ENCODE results near the gene GNA15.

Gene GNA15

DNA sequence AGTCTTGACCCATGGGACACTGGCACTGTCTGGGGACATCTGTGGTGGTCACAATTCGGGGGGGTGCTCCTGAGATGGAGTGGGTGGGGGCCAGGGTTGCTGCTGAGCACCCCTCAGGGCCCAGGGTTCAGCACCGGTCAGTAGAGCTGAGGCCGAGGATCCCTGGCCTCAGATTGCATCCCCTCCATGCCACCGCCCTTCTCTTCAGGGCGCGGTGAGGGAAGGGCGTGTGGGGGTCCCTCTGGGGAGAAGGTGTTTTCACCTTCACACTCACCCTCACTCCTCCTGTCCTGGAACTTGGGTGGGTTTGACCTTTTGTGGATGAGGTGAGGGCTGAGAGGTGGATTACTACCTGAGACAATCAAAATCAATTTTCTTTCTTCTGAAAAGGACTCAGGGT, 28.2 kb upstream of the GNA15 start:
- no peak for DNase-seq

GRCh38 chr19:3108775-3109174, 27.1 kb upstream of the GNA15 start:
- peak; percentile 78 for DNase-seq

DNA sequence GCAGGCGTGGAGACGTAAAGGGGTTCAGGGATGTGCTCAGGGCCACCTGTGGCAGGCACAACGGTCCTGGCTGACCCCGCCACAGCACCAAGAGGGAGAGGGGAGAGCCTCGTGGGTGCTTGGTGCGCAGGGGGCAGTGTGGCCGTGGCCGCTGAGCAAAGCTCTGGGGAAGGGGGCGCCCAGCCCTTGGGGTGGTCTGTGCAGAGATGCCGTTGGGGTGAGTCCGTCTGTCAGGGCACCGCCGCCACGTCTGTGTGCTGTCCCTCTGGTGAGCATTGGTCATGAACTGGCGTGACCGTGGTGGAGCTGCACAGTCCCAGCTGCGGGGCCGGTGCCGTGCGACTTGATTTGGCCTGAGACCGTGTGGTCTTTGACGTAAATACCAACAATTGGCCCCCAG, 26.3 kb upstream of the GNA15 start:
- DNase-seq, result no peak

GRCh38 chr19:3110126-3110825, 25.6 kb upstream of the GNA15 start:
- DNase-seq, result no peak

- DNase-seq, result no peak
Observed at GRCh38 chr19:3111586-3112247, 24.1 kb upstream of the GNA15 start.

DNA sequence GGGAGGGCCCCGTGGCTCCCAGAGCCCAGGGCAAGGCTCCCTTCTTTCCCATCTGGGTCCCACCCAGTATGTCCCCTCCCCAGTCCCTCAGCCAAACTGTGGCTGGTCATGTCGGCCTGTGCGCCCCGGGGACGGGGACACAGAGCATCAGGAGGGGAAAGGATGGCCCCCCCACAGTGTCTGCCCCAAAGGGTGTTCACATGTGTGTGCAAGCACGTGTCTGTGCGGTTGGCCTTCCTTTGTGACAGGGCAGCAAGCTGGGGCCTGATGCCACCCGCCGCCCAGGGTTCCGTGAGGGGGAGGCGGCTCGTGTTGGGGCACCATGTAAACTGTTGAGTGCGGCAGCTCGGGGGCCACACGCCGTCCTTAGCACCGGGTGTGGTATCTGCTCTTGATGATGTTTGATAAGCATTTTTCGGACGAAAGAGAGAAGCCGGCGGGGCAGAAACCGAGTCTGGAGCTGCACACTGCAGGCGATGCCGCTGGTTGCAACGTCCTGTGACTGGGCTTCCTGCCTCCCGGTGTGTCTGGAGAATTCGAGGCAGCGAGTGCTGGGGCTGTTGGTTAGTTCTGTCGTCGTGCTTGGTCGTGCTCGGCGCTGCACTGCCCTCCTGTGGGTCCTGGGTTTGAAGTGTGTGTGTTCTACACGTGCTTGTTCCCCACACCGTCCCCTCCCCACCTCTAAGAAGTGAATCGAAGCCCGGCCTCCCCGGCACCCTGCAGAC, 23.3 kb upstream of the GNA15 start:
- DNase-seq, result no peak

DNA sequence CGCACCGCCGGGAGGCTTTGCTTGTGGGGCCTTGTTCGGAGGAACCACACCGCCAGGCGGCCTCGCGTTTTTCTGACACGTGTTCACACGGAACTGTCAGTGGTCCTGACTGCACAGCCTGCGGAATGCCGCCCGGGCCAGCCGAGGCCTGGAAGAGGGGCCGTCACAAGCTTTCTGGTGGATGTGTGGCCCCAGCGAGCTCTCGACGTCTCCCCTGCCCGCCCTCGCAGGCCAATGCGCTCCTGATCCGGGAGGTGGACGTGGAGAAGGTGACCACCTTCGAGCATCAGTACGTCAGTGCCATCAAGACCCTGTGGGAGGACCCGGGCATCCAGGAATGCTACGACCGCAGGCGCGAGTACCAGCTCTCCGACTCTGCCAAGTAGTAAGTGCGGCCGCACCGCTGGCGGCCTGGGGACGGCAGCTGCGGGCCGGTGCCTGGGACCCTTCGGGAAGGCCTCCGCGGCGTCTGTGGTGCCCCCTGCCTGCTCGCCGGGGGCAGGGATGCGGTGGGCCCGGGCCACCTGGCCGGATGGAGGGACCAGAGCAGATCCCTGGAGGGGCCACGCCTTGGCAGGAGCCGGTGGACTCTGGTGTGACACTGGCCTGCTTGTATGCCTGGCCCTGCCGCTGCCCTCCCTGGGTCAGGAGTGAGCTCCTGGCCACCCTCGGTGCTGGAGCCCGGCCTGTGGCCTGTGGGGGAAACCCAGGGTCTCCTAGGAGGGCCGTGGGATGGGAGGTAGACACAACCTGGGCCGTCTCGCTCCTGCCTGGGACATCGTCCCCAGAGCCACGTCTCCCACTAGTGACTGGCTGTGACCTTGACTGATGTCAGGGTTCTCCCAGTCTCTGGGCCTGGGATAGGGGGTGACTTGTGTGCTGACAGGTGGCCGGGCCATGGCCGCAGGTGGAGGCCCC, 22.5 kb upstream of the GNA15 start:
- no peak for DNase-seq

- DNase-seq, result no peak
Observed at GRCh38 chr19:3114018-3114726, 21.7 kb upstream of the GNA15 start.

DNA sequence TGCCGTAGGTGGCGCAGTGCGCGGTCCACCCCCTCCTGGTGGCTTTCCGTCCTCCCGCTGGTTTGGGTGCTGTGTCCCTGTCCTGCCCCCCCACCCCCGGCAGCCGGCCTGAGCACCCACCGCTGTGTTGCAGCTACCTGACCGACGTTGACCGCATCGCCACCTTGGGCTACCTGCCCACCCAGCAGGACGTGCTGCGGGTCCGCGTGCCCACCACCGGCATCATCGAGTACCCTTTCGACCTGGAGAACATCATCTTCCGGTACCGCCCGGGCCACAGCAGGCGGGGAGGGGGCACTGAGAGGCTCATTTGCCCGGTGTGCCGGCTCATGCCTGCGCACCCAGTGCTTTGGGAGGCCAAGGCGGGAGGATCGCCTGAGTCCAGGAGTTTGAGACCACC, 21.0 kb upstream of the GNA15 start:
- DNase-seq, result no peak

- DNase-seq, result no peak
Observed at GRCh38 chr19:3115411-3115810, 20.4 kb upstream of the GNA15 start.

DNA sequence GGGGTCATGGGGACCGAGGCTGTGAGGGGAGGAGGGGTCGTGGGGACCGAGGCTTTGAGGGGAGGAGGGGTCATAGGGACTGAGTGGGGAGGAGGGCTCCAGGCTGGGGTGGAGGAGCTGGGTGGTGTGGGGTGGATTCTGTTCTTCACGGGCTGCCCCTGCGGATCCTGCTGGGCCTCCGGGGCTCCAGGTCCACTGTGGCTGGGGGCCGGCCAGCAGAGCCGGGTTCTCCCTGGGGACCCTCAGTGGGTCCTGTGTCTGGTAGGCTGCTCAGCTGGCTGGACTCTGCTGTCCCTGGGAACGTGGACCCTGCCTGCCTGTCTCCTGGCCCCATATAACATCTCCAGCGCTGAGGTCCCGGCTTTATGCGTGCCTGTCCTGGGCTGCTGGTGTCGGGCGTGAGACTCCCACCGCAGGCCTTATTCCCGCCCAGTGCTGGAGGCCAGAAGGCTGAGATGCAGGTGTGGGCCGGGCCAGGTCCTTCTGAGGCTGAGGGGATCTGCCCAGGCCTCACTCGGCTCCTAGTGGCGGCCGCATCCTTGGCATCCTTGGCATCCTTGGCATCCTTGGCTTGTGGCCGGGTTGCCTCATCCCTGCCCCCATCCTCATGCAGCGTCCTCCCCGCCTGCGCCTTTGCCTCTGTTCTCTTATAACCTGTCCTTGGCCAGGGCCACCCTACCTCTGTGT, 19.8 kb upstream of the GNA15 start:
- DNase-seq, result no peak

DNA sequence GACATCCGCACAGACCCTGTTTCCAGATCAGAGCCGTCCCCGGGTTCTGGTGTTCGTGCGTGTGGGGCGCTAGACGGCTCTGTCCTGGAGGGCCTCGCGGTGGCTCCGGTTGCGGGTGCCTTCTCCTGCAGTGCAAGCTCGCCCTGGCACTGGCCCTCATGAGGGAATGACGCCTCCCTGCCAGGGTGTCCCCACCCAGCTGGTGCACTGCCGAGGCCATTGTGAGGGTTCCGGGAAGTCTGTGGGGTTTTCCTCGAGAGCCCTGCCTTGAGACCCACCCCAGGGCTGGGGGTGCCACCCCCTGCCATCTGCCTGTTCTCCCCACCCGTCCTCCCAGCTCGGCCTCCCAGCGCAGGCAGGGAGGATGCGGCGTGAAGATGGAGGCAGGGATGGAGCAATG, 19.2 kb upstream of the GNA15 start:
- no peak for DNase-seq

GRCh38 chr19:3117716-3118115, 18.1 kb upstream of the GNA15 start:
- DNase-seq, result no peak

DNA sequence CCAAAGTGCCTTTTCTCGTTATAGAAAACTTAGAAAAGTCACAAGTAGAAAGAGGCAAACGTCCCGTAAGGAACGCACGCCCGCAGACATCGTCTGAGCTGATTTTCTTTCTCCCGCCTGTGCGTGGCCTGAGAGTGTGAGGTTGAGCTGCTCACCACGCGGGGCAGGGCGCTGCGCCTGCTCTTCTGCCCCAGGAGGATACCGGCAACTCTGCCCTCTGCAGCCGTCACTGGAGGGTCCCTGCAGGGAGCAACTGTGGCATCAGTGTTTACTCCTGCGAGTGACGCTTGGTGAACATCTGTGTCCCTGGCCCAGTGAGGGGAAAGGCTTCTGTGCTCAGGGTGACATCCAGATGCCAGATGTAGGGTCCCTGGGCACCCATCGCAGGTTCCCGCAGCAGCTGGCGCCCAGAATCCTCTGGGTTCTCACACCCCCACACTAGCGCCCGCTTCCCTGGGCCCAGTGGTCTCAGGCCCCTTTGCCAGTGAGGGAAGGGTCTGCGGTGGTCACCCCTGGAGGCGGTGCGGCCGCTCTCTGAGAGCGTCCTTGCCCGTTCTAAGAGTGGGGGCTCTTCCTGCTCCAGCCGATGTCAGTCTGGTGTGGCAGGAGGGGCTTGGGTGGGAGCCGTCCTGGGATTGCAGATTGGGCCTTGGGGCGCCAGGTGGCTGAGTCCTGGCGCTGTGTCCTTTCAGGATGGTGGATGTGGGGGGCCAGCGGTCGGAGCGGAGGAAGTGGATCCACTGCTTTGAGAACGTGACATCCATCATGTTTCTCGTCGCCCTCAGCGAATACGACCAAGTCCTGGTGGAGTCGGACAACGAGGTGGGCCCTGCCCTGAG, 17.4 kb upstream of the GNA15 start:
- DNase-seq, result no peak

DNA sequence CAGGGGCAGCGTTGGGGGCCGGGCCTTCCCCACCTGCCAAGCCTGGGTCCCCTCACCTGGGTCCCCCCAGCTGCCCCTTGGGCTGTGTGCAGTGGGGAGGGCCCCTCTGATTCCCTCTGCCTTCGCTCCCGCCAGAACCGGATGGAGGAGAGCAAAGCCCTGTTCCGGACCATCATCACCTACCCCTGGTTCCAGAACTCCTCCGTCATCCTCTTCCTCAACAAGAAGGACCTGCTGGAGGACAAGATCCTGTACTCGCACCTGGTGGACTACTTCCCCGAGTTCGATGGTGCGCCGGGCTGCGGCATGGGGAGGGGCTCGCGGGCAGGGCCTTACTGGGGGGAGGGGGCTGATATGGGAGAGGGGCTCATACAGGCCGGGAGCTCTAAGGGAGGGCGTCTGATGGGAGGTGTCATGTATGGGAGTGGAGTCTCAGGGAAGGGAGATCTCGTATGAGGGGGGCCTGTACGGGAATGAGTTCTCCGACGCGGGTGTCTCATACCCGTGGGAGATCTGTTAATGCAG, 16.7 kb upstream of the GNA15 start:
- no peak for DNase-seq

DNA sequence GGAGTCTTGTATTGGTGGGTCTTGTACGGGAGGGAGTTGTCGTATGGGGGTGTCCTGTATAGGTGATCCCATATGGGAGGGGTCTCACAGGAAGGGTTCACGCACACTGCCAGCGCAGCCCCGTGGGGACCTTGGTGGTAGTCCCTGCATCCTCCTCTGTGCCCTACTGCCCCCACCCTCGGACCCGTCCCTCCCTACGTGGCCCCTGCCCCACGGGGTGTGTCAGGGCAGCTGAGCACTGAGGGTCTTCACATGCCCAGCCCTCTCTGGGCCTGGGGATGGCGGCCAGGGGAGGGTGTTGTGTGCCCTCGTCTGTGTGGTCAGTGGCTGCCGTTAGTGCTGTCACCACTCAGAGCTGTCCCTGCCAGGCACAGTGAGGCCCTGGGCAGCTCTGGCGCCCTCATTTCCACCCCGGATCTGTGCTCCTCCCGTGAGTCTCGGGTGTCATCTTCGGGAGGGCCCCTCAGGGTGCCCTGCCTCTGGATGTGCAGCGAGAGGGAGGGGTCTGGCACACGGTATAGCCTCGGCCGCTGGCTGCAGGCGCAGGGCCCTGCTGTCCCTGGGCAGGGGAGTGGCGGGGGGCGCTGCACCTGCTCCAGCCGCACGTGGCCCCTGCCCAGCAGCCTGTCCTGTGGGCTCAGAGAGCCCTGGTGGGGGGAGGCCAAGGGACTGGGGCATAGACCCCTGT, 16.0 kb upstream of the GNA15 start:
- DNase-seq, result no peak

DNA sequence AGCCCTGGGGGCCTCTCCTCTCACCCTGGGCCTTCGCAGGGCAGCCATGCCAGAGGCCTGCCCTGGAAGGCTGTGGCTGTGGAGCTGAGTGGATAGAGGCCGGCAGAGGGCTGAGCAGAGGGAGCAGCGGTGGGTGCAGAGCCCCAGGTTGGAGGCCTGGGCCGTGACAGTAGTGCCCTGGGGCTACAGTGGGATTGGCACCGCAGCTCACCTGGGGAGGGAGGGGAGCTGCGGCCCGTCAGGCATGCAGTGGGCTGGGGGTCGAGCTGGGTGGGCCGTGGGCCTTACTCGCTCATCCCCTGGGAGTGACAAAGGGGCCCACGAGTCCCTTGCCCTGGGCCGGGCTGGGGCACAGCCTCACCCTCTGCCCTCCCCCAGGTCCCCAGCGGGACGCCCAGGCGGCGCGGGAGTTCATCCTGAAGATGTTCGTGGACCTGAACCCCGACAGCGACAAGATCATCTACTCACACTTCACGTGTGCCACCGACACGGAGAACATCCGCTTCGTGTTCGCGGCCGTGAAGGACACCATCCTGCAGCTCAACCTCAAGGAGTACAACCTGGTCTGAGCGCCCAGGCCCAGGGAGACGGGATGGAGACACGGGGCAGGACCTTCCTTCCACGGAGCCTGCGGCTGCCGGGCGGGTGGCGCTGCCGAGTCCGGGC, 15.1 kb upstream of the GNA15 start:
- no peak for DNase-seq

DNA sequence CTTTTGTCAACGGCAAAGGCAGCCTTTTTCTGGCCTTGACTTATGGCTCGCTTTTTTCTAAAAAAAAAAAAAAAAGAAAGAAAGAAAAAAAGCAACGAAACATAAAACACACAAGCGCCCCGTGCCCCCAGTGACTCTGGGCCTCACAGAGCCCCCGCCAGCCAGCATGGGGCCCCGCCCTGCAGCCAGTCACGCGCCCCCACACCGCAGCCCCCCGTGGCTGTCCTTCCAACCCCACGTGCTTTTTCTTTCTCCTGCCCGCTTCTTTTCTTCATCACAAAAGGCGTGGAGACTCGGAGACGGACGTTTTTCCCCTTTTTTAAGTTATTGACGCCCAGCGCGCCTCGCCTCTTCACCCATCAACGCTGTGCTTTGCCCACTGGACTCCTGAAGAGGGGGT, 14.4 kb upstream of the GNA15 start:
- DNase-seq, result no peak

DNA sequence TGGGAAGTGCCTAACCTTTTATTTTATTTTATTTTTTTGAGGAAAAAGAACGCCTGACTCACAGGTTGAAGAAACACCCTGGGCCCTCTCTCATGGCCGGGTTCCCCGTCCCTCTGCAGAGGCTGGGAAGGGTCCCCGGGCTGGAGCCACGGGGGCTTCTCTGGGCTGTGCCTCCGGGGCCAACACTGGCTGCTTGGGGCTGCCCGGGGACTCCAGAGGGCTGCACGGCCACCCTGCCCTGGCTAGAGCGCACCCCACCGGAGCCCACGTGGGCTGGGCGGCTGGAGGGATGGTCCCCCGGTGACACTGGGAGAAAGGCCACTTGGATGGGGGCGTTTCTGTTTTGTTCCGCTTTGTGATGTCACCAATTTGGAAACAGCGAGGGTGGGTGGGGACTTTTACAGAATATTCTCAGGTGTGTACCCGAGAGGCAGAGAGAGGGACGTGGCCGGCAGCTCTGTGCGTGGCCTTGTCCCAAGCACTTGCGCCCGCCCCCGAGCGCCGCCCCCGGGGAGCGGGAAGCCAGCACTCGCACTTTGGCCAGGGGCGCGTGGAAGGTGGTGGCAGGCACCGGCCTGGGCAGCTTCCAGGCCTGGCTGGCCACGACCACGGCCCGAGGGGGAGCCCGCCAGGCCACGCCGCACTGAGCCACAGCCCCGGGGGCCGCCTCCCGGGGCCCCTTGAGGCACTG, 13.9 kb upstream of the GNA15 start:
- DNase-seq, result no peak
